Measurements from ENCODE around the gene POLA2.
"Not testable (repeated sequence)": the region's sequence is repeated elsewhere in the genome, so short reads cannot be mapped to it uniquely, and the experiment has no call there.

The POLA2 gene

GRCh38 chr11:65242389-65242788 is 19.4 kb upstream of the POLA2 start:
- no peak for DNase-seq (ENCODE audit: low read depth)

- no peak for DNase-seq (ENCODE audit: low read depth)
Measured at GRCh38 chr11:65243797-65244196, 18.0 kb upstream of the POLA2 start.

- DNase-seq (ENCODE audit: low read depth), result not testable (repeated sequence)
Measured at GRCh38 chr11:65245046-65245445, 16.7 kb upstream of the POLA2 start.

GRCh38 chr11:65246506-65246905 is 15.3 kb upstream of the POLA2 start:
- no peak for DNase-seq (ENCODE audit: low read depth)

- DNase-seq (ENCODE audit: low read depth), result not testable (repeated sequence)
Measured at GRCh38 chr11:65248184-65248710, 13.5 kb upstream of the POLA2 start.

- DNase-seq (ENCODE audit: low read depth), result no peak
Measured at GRCh38 chr11:65251476-65251875, 10.3 kb upstream of the POLA2 start.

- DNase-seq (ENCODE audit: low read depth), result no peak
Measured at GRCh38 chr11:65254724-65255123, 7.0 kb upstream of the POLA2 start.

- DNase-seq (ENCODE audit: low read depth), result no peak
Measured at GRCh38 chr11:65258988-65259387, 2.8 kb upstream of the POLA2 start.

GRCh38 chr11:65260302-65260701 is 1.5 kb upstream of the POLA2 start:
- no peak for DNase-seq (ENCODE audit: low read depth)

GRCh38 chr11:65260756-65261590 is 789 bp upstream of the POLA2 start:
- no peak for DNase-seq (ENCODE audit: low read depth)

GRCh38 chr11:65262381-65262680 is 569 bp downstream of the POLA2 start:
- no peak for DNase-seq (ENCODE audit: low read depth)

- no peak for DNase-seq (ENCODE audit: low read depth)
Measured at GRCh38 chr11:65262776-65263175, 1.0 kb downstream of the POLA2 start.

- not testable (repeated sequence) for DNase-seq (ENCODE audit: low read depth)
Measured at GRCh38 chr11:65264747-65265146, 3.0 kb downstream of the POLA2 start.

GRCh38 chr11:65266210-65266609 is 4.4 kb downstream of the POLA2 start:
- DNase-seq (ENCODE audit: low read depth), result no peak

- peak; percentile 95 for DNase-seq (ENCODE audit: low read depth)
Measured at GRCh38 chr11:65274735-65275682, 13.2 kb downstream of the POLA2 start.

GRCh38 chr11:65275906-65276305 is 14.1 kb downstream of the POLA2 start:
- DNase-seq (ENCODE audit: low read depth), result no peak

- no peak for DNase-seq (ENCODE audit: low read depth)
Measured at GRCh38 chr11:65277631-65278277, 16.0 kb downstream of the POLA2 start.

GRCh38 chr11:65278356-65278755 is 16.6 kb downstream of the POLA2 start:
- no peak for DNase-seq (ENCODE audit: low read depth)

- no peak for DNase-seq (ENCODE audit: low read depth)
Measured at GRCh38 chr11:65279279-65279678, 17.5 kb downstream of the POLA2 start.

GRCh38 chr11:65279741-65280440 is 18.1 kb downstream of the POLA2 start:
- peak; percentile 96 for DNase-seq (ENCODE audit: low read depth)

- DNase-seq (ENCODE audit: low read depth), result no peak
Measured at GRCh38 chr11:65280646-65281045, 18.9 kb downstream of the POLA2 start.

- no peak for DNase-seq (ENCODE audit: low read depth)
Measured at GRCh38 chr11:65286686-65287085, 24.9 kb downstream of the POLA2 start.

Data from non-pigmented ciliary epithelial cell (primary cell).